A673 (cell line): ENCODE data around the gene TK2. TPM values are rescaled to one million over a fixed set of nuclear protein-coding genes. Genes with fewer than 3 reads are reported as not detected.

ENCODE experiments used
- BruUV-seq: library from RNA; stranded (reverse); fragments of 400-500 nt; replicated peaks from 2 replicates; lab custom pipeline; 2021; lab: Mats Ljungman, UMichigan
- CTCF ChIA-PET: fragments of 300-600 bp; sonication (Branson Sonifier 250); formaldehyde crosslinking; loops from one replicate; lab custom pipeline; 2022; ENCODE audit warnings: antibody characterized with exemption; lab: Charles Lee
- POLR2A ChIA-PET: fragments of 300-600 bp; sonication (Branson Sonifier 250); formaldehyde crosslinking; loops from one replicate; lab custom pipeline; 2022; ENCODE audit warnings: antibody characterized with exemption; ENCODE audit not compliant: low non-redundant PET; lab: Charles Lee
- DNase-seq: peaks from one replicate; pipeline ENCODE4 v3.0.0-alpha.2; 2015; ENCODE audit warnings: low spot score
- H3K27ac ChIP-seq: fragments of 200-600 bp; sonication (generic); 2 replicates; pipeline ENCODE4 v1.5.1; 2016; ENCODE audit warnings: mixed run types, low read depth, mild to moderate bottlenecking, mixed read lengths, antibody characterized with exemption, low read length; ENCODE audit not compliant: poor library complexity, severe bottlenecking
- H3K27me3 ChIP-seq: fragments of 200-600 bp; sonication (generic); replicated peaks from 2 replicates; pipeline ENCODE4 v1.6.1; 2017; ENCODE audit warnings: mixed run types, low read depth, mild to moderate bottlenecking, mixed read lengths, antibody characterized with exemption, low read length; ENCODE audit not compliant: insufficient read depth, poor library complexity
- H3K36me3 ChIP-seq: fragments of 200-600 bp; sonication (generic); 2 replicates; pipeline ENCODE4 v1.6.1; 2016; ENCODE audit warnings: mixed run types, mild to moderate bottlenecking, mixed read lengths, antibody characterized with exemption, low read length; ENCODE audit not compliant: insufficient read depth, poor library complexity, severe bottlenecking
- H3K4me1 ChIP-seq: fragments of 200-600 bp; sonication (generic); 2 replicates; pipeline ENCODE4 v1.6.1; 2017; ENCODE audit warnings: mixed run types, mild to moderate bottlenecking, mixed read lengths, antibody characterized with exemption, low read length; ENCODE audit not compliant: insufficient read depth, poor library complexity, severe bottlenecking
- H3K4me3 ChIP-seq: fragments of 200-600 bp; sonication (generic); 2 replicates; pipeline ENCODE4 v1.5.1; 2016; ENCODE audit warnings: low read depth, mixed run types, mild to moderate bottlenecking, mixed read lengths, low read length; ENCODE audit not compliant: poor library complexity, severe bottlenecking
- H3K9me3 ChIP-seq: fragments of 200-600 bp; sonication (generic); 2 replicates; pipeline ENCODE4 v1.6.1; 2016; ENCODE audit warnings: mixed run types, low read depth, mild to moderate bottlenecking, mixed read lengths, antibody characterized with exemption, low read length; ENCODE audit not compliant: poor library complexity, severe bottlenecking
- EZH2 ChIP-seq: fragments of 200-600 bp; sonication (generic); IDR thresholded peaks from 2 replicates; pipeline ENCODE4 v1.6.1; 2017; ENCODE audit warnings: borderline replicate concordance, low read depth, mild to moderate bottlenecking, mixed read lengths, antibody characterized with exemption, low read length; ENCODE audit not compliant: poor library complexity, severe bottlenecking
- intact Hi-C: fragments of 100-400 bp; cut with micrococcal nuclease; formaldehyde crosslinking; loops from one replicate; pipeline ENCODE4 v1.10.0; 2022; ENCODE audit not compliant: unreplicated experiment
- total RNA-seq: library from RNA; stranded (reverse); gene quantifications from 2 replicates; pipeline ENCODE4 v1.2.3, GENCODE V29; 2021
- TF ChIP-seq, protein P1 (sequence below): fragments of 300-800, 200-600 bp; sonication (generic); conservative IDR thresholded peaks from 2 replicates; pipeline ENCODE4 v1.5.1; 2017; ENCODE audit warnings: low read depth, mild to moderate bottlenecking, antibody characterized with exemption, low read length, moderate library complexity, mixed read lengths

The TK2 gene
- total RNA-seq, 1 experiment from 2014 or later = 8.2 TPM

DNA sequence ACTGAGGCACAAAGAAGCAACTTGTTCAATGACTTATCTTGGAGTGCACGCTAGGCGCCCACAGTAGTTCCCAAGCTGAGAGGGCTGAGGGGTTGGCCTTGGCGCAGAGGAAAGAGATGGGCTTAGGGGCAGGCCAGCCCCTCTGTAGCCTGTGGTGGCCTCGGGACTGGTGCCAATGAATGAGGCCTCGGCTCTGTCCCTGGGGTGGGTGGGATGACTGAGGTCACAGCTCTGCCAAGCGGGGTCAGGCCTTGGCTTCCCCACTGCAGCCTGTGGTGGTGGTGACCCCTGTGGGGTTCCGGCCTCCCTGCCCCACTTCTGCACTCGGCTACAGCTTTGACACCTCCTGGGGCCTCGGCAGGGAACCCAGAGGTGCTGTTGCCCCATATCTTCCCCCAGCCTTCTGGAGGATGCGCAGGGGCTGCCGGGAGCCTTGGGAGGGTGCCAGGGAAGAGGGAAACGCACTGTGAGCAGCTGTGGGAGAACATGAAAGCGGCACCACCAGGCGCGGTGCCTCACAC, 76.8 kb downstream of the TK2 start:
- H3K9me3 ChIP-seq = no peaks in the 10 kb centered on the region
- CTCF ChIA-PET = no interaction called here
- DNase-seq = peak; percentile 36
- intact Hi-C loops = no loop called here
- TF ChIP-seq, protein P1, sequence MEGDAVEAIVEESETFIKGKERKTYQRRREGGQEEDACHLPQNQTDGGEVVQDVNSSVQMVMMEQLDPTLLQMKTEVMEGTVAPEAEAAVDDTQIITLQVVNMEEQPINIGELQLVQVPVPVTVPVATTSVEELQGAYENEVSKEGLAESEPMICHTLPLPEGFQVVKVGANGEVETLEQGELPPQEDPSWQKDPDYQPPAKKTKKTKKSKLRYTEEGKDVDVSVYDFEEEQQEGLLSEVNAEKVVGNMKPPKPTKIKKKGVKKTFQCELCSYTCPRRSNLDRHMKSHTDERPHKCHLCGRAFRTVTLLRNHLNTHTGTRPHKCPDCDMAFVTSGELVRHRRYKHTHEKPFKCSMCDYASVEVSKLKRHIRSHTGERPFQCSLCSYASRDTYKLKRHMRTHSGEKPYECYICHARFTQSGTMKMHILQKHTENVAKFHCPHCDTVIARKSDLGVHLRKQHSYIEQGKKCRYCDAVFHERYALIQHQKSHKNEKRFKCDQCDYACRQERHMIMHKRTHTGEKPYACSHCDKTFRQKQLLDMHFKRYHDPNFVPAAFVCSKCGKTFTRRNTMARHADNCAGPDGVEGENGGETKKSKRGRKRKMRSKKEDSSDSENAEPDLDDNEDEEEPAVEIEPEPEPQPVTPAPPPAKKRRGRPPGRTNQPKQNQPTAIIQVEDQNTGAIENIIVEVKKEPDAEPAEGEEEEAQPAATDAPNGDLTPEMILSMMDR = no peak
- TF ChIP-seq EZH2 = no peak
- H3K27me3 ChIP-seq = no peaks in the 10 kb centered on the region
- no TSS peak for BruUV-seq
- no peaks in the 10 kb centered on the region for H3K36me3 ChIP-seq
- no peak overlapping the region for H3K27ac ChIP-seq
- H3K4me1 ChIP-seq = no peaks in the 10 kb centered on the region
- POLR2A ChIA-PET = no interaction called here
- no peak overlapping the region for H3K4me3 ChIP-seq

DNA sequence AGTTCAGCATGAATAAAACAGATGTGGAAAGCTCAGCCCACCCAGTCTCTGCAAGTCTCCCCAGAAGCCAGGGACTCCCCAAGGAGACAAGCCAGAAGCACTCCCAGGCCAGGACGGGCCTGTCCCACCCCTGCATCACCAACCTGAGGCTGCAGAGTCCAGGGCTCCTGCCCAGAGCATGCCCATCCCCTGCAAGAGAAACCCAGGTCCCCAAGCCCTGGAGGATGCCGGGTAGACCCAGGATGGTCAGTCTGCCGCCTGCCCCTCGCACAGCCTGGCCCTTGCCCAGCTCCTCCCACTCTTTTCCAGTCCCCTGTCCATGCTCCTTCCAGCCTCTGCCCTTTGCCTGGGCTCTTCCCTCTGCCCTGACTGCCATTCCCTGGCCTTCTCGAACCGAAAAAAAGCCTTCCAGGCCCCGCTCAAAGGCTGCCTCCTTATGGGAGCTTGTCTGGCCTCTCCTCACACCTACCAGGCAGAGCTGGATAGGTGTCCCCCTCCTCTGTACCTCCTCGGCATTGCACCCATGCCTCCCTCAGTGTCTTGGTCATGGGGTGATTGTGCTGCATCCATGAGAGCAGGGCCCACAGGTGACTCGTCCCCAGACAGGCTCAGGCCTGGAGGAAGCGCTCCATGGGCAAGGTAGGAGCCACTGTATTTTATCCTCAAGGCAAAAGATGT, 78.1 kb downstream of the TK2 start:
- Histone ChIP-seq H3K27ac (no peak overlapping the region), H3K4me3 (no peak overlapping the region), H3K27me3 (no peaks in the 10 kb centered on the region), H3K4me1 (no peaks in the 10 kb centered on the region), H3K36me3 (no peaks in the 10 kb centered on the region), H3K9me3 (no peaks in the 10 kb centered on the region)
- POLR2A ChIA-PET = no interaction called here
- no TSS peak for BruUV-seq
- intact Hi-C loops = no loop called here
- DNase-seq = no peak
- CTCF ChIA-PET = no interaction called here
- TF ChIP-seq EZH2 = no peak
- TF ChIP-seq, protein P1 = no peak

DNA sequence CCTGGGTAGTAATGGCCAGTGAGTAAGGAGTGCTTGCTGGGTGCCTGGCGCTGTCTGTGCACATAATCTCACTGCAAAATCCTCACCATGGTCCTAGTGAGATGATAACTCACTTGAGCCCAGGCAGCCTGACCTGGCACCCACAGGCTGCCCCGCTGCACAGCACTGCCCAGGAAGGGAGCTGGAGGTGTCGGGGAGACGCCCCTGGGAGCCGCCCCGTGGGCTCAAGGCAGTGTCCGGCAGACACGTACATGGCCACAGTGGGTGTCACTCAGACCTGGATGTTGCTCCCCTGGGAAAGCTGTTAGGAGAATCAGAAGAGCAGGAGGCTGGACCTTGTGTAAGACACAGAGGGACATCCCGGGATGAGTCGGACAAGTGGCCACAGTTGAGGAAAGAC, 78.7 kb downstream of the TK2 start:
- Histone ChIP-seq H3K9me3 (no peaks in the 10 kb centered on the region), H3K4me1 (no peaks in the 10 kb centered on the region), H3K27me3 (no peaks in the 10 kb centered on the region), H3K27ac (no peak overlapping the region), H3K4me3 (no peak overlapping the region), H3K36me3 (no peaks in the 10 kb centered on the region)
- no TSS peak for BruUV-seq
- ChIA-PET POLR2A (interaction anchor here (0.6 kb wide), 1 partner anchor 11 kb away, joined by 8 read pairs; no protein-coding TSS in a partner anchor), CTCF (no interaction called here)
- TF ChIP-seq, protein P1 = no peak
- TF ChIP-seq EZH2 = no peak
- no peak for DNase-seq
- intact Hi-C loops = no loop called here
